Amygdala (tissue), 56 donors: Measurements from ENCODE around the gene ABCD4.
A peak's percentile ranks its signal among the peaks of the same experiment; 100 is the strongest.

Experiments
- DNase-seq, 56 donors: peaks; one replicate each; lab custom pipeline; 2025; lab: John Stamatoyannopoulos, UW

Gene ABCD4

DNA sequence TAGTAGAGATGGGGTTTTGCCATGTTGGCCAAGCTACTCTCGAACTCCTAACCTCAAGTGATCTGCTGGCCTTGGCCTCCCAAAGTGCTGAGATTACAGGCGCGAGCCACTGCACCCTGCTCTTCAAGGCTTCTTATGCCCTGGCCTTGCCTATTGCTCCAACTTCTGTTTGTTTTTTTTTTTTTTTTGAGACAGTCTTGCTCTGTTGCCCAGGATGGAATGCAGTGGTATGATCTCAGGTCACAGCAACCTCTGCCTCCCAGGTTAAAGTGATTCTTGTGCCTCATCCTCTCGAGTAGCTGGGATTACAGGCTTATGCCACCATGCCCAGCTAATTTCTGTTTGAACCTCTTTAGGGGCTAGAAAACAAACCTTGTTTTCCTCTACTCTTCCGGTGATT lies 6.0 kb upstream of the ABCD4 start:
- no peak for DNase-seq

DNA sequence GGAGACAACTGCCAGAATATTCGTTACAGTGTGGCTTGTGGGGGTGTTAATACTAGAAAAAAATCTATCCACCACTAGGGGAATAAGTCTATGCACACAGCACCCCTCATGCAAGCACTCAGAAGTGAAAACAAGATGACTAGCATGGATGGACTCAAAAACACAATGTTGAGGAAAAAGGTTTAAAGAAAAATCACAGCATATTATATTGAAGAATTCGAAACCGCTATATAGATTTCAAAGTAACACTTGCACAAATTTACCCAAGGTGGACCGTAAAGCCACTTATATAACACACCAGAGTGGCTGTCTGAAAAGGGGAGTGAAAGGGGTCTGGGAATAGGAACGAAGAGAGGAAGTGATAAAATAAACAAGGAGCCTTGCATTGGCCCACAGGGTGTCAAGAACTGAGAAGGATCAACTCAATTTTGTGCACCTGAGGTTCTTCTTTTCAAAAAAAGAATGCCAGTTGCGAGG lies 544 bp downstream of the ABCD4 start:
- peak in 3 of 56 donors; percentile 9 to 46 (median 17) for DNase-seq

DNA sequence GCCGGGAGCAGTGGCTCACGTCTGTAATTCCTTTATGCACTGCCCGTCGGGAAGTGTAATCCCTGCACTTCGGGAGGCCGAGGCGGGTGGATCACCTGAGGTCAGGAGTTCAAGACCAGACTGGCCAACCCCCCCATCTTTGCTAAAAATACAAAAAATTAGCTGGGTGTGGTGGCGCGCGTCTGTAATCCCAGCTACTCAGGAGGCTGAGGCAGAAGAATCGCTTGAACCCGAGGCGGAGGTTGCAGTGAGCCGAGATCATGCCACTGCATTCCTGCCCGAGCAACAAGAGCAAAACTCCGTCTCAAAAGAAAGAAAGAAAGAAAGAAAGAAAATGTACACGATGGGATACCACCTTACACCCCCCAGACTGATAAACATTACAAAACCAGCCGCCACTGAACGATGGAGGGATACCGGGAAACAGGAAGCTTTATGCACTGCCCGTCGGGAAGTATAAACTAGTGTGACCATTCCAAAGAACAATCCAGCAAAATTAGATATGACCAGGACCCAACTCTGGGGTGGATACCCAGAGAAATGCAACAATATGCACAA lies 1.1 kb downstream of the ABCD4 start:
- DNase-seq = peak in 7 of 56 donors; percentile 6 to 46 (median 14)

DNA sequence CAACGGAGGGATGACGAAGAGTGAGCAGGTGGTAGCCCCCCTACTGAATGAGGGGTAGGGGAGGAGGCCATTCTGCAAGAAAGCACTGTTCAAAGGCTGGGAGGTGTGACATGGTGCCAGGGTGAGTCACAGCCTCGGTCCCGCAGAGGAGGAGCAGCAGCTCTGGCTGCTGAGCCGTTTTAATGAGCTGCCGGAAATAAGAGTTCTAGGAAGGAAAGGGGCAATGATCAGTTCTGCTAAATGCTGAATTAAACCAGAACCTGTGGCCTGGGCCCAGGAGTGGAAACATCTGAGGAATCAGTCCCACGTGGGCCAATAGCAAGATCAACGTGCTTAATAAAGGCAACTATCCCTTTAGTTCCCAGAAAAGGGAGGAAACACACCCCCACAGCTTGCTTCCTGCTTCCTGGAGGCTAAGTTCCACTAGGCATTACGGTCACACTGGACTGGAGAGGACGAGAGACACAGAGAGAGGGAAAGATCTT lies 3.6 kb downstream of the ABCD4 start:
- DNase-seq = peak in 8 of 56 donors; percentile 1 to 43 (median 14)

DNA sequence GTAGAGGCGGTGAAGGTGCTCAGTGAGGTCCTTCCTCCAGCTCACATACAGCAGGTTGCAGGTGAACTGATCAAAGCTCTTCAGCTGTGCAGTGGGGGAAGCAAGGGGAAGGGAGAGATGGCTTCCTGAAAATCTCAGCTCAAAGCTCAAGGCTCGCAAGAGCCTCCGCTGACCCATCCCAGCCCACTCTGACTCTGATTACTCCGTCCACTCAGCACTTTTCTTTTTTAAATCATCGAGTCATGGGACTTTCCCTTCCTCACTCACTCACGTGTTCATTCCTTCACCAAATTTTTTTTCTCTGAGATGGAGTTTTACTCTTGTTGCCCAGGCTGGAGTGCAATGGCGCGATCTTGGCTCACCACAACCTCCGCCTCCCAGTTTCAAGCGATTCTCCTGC lies 4.7 kb downstream of the ABCD4 start:
- DNase-seq = no peak

DNA sequence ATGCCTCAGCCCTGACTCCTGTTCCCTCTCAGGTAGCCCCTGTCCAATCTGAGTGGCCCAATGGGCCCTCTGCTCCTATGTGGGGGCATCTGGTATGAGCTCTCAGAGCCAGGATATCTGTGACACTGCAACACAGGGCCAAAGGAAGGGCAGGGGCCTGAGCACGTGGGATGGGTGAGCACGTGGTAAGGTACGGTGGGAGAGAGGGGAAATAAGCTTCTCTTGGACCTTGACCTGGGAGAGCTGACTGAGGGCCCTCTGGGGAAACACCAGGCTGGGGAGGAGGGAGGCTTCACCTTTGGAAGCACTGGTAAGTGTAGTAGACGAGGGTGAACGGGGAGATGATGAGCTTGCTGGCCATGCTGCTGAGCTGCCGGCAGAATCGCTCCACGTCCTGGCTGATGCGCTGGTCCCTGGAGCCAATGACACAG lies 6.7 kb downstream of the ABCD4 start:
- DNase-seq = no peak

DNA sequence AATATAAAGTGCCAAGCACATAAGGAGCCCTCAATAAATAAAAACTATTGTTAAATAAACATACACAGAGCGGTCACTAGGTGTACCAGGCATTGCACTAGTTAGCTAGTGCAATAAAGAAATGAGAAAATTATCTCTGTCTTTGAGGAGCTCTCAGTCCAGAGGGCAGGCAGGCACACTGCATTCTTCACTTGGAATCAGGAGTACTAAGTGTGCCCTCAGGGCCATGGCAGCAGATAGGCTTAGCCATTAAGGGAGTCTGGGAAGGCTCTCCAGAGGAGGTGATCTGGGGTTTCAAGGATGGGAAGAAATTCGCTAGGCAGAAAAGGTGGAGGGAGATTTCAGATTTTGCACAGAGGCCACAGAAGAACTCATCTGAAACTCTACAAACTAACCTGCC lies 9.1 kb downstream of the ABCD4 start:
- DNase-seq = no peak

DNA sequence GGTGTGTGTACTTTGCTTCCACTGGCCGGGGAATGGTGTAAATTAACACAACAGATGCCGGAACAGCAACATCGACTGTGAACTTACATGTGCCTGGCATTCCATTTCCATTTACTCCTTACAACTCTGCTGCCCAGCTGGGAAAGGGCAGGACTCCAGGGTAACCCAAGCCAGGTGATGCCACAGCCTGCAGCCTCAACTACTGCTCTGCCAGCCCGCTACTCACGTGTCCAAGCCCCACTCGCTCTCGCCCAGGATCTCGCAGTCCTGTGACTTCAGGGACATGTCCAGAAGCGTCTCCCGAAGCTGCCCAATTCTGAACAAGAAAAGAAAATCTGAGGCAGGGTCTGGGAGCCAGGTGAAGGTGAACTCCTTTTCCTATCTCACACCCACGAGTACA lies 10.7 kb downstream of the ABCD4 start:
- DNase-seq = no peak

DNA sequence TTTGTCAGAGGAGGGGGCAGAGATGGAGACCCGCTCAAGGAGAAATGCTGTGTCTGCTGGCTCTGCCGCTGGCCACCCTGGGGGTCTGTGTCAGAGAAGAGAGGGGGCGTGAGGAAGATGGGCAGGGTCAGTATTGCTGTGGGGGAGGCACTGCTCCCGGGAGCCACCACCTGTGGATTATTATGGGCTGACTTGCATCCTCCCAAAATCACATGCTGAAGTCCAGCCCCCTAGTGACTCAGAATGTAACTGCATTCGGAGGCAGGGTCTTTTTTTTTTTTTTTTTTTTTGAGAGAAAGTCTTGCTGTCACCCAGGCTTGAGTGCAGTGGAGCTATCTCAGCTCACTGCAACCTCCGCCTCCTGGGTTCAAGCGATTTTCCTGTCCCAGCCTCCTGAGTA lies 12.3 kb downstream of the ABCD4 start:
- no peak for DNase-seq

DNA sequence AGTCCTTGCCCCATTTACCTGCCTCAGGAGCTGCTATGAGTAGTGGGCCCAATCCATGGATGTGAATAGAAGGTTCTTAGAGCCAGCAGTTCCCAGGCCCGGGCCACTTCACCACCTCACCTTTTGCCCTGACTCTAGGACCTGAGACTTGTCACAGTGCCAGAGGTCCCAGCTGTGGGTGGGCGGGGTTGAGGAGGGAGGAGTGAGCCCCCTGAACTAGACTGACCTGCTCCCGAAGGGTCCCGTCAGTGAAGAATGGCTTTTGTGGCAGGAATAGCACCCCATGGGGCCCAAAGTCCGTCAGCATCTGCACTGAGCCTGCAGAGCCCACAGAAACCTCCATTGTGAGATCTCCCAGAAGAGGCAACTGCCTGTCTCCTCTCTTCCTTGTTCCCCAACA lies 12.9 kb downstream of the ABCD4 start:
- DNase-seq = no peak

DNA sequence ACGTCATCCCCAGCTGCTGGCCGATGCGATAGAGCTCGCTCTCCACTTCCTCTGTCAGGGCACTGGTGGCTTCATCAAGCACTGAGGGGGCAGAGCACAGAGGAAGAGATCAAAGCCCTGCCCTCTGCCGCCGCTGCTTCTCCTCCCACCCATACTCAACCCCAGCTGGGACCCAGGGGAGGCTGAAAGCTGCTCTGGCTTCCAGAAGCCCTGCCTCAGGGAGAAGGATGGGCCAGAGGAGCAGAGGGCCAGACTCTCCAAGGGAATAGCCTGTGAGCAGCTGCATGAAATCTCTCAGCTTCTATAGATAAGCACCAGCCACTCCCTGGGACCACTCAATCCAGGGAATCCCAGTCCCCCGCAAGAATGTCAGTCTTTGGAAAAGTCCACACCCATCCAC lies 16.0 kb downstream of the ABCD4 start:
- no peak for DNase-seq

DNA sequence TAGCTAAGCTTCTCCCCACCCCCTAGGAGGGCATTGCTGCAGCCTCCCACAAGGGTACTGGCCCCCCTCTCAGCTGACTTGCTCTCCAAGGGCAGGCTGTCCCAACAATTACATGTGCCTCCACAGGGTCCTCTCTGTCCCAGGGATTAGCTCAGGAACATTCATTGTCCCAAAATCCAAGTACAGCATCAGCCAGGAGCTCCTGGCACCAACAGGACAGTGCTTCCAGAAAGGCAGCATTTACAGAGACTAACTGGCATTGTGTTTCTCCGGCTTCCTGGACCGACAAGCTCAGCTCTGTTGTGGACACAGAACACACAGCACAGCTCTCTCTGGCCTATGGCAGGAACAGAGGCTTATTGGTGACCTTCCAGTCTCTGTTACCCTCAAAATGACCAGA lies 21.7 kb downstream of the ABCD4 start:
- DNase-seq = peak in 12 of 56 donors; percentile 7 to 50 (median 26)

DNA sequence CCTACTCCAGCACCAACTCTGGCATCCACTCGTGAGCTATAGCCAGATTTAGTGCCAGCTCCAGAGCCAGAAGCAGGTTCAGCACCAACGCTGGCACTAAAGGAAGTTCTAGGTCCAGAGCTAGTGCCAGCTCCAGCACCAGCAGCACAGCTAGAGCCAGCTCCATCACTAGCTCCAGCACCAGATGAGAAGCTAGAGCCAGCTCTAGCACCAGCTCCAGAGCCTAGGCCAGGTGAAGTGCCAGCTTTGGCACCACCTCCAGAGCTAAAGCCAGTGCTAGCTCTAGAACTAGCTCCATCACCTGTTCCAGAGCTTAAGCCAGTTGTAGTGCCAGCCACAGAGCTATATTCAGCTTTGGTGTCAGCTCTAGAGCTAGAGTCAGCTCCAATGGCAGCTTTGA lies 24.7 kb downstream of the ABCD4 start:
- no peak for DNase-seq

DNA sequence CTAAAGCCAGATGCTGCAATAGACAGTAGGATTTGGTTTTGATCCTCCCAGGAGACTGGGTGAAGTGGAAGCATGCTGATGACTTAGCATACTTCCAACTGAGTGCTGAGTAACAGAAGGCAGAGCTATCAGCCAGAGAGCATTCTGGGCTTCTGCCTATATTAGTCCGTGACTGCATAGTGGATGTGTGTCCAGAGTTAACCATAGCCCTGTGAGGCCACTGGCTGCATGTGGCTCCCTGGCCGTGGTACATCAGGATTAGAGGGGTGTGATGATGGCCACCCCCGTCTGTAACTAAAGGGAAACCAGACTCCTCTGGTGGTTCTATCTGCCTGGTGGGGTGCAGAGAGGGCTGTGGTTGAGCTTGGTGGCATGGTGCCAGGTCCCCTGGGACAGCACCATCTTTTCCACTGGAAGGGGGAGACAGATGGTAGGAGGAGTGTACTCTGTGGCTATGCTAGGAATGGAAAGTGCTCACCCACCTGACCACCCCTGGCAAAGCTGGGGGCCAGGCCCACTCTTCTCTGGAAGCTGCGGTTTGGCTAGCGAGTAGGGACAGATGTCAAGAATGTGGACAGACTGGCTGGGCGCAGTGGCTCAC lies 27.4 kb downstream of the ABCD4 start:
- peak in 1 of 56 donors; percentile 8 for DNase-seq

DNA sequence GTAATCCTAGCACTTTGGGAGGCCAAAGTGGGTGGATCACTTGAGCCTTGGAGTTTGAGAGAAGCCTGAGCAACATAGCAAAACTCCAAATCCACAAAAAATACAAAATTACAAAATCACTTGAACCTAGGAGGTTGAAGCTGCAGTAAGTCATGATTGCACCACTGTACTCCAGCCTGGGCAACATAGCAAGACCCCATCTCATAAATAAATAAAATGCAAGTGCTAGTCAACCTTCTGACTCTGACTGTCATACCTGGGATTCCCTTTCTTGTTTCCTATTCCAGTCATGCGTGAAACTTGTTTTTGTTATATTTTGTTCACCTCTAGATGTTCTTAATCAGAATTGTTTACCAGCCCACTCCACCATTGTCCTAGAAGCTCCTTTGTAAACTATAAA lies 31.4 kb downstream of the ABCD4 start:
- DNase-seq = no peak

DNA sequence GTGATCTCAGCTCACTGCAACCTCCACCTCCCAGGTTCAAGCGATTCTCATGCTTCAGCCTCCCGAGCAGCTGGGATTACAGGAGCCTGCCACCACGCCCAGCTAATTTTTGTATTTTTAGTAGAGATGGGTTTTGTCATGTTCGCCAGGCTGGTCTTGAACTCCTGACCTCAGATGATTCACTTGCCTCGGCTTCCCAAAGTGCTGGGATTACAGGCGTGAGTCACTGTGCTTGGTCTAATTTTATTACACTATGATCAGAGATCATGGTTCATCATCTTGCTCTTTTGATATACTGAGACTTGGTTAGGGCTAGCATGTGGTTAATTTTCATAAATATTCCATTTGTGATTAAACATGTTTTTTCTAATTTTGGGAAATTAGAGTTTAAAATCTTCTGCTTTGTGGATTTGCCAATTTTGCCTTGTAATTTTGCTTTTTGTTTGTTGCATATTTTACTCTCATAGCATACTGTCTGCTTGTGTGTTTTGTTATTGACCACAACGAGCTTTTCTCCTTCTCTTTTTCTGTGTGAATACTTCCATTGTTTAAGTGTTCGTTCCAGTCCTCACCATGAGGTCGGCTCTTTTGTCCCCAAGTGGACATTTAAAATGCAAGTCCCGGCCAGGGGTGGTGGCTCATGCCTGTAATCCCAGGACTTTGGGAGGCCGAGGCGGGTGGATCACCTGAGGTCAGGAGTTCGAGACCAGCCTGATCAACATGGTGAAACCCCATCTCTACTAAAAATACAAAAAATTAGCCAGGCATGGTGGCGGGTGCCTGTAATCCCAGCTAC lies 32.2 kb downstream of the ABCD4 start:
- peak in 27 of 56 donors; percentile 4 to 59 (median 24) for DNase-seq

DNA sequence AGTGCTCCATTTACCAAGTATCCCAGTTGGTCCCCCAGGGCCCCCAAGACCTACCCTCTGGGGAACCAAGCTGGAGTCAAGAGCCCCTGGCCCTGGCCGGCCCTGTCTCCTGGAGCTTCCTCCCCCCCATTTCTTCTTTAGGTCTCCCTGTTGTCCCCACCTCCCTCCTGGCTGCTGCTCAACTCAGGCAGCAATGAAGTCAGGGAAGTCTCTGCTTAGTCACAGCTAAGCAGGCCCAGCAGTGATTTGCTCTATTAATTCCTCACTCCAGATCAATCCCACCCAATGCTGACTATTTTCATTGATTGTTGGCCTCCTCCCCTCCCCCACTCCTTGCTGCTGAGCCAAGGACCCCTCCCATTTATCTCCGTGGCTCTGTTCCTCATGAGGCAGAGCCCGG lies 35.1 kb downstream of the ABCD4 start:
- DNase-seq = no peak

DNA sequence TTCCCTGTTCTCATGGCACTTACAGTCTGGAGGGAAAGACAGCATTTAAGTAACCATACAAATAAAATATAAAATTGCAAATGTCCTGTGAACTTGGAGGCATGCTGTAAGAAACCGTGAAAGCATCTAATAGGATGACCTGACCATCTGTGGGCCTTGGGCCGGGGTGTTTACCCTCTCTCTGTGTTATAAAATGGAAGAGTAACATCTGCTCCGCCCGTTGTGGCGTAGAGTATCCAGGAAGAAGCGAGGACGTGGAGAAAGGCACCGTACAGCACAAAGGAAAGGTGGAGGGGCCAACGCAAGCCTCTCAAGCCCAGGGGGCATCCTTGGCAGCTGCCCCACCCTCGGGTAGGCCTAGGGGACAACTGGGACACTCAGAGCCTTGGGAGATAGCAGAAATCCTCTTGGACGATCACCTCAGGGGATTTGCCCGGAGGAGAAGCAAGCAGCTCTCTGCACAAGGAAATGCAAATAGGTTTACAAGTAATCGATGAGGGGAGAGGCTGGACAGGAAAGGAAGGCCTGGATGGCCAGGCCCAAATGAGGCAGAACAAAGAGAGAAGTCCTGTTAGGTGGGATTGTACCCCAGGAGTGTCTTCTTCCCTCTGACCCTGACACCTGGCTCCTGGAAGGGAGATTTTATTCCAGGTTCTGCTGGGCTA lies 37.3 kb downstream of the ABCD4 start:
- no peak for DNase-seq

DNA sequence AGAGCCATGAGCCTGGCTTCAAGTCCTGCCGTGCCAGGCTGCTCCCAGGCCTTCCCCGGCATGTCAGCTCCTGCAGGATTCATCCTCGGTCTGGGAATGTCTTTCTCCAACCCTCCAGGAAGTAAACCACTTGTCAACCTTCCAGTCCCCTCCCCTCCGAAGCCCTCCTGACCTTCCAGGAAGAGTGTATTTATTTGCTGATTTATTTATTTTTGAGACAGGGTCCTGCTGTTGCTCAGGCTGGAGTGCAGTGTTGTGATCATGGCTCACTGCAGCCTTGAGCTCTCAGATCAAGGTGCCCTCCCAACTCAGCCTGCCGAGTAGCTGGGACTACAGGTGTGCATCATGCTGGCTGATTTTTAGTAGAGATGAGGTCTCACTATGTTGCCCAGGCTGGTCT lies 38.8 kb downstream of the ABCD4 start:
- DNase-seq = no peak

DNA sequence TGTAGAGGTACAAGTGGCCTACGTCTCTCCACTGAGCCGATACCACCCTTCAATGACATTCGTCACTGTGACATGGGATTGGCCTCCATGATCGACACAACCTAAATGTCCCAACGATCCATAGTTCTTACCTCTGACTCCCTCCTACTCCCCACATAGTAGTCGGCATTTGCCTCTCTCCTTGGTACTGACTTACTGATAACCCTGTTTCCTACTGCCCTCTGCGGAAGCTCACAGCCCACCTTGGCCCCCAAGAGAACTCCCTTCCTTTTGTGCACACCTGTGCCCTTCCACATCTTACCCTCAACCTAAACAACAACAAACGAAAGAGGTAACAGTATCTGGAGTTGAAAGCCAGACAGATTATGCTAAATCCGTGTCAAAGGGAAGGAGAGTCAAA lies 39.6 kb downstream of the ABCD4 start:
- DNase-seq = no peak

DNA sequence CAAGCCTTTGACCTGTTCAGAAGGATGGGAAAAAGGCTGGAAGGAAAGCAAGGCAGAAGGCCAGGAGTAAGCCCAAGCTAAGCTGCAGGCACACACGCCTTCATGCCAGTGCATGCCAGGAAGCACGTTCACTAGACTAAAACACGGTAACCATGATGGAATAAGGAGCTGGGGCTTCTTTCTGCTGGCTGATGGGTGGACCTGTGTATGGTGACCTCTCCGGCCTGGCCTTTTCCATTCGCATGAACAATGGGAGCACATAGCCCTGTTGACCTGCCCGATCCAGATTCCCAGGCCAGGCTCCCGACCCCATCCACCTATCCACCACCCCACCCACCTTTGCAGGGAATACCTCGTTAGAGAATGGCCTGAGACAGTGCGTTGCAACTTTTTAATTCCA lies 40.7 kb downstream of the ABCD4 start:
- DNase-seq = no peak
